Duodenal mucosa (tissue), 2 donors: ENCODE results near the gene TSPAN14.
"Not testable (repeated sequence)": the region's sequence is repeated elsewhere in the genome, so short reads cannot be mapped to it uniquely, and the experiment has no call there.

Experiments
- H3K27ac ChIP-seq: one replicate; pipeline ENCODE4 v1.7.0; 2013; ENCODE audit warnings: low read depth, low read length
- H3K27me3 ChIP-seq, 2 donors: one replicate each; pipeline ENCODE4 v1.7.0; 2013; ENCODE audit warnings: low read length in 2 of 2, control low read depth in 1 of 2; ENCODE audit not compliant: insufficient read depth in 2 of 2, control insufficient read depth in 1 of 2
- H3K36me3 ChIP-seq, 2 donors: one replicate each; pipeline ENCODE4 v1.7.0; 2013; ENCODE audit warnings: low read length in 2 of 2, control low read depth in 1 of 2; ENCODE audit not compliant: insufficient read depth in 2 of 2, control insufficient read depth in 1 of 2
- H3K4me1 ChIP-seq, 2 donors: one replicate each; pipeline ENCODE4 v1.7.0; 2013; ENCODE audit warnings: low read length in 2 of 2, control low read depth in 1 of 2; ENCODE audit not compliant: insufficient read depth in 2 of 2, control insufficient read depth in 1 of 2
- H3K4me3 ChIP-seq, 2 donors: one replicate each; pipeline ENCODE4 v1.7.0; 2013; ENCODE audit warnings: low read length in 2 of 2, low read depth in 1 of 2
- H3K9ac ChIP-seq, 2 donors: one replicate each; pipeline ENCODE4 v1.7.0; 2013; ENCODE audit warnings: low read length in 2 of 2, low read depth in 1 of 2
- H3K9me3 ChIP-seq, 2 donors: one replicate each; pipeline ENCODE4 v1.7.0; 2013; ENCODE audit warnings: low read length in 2 of 2, control low read depth in 1 of 2; ENCODE audit not compliant: control insufficient read depth in 1 of 2

TSPAN14 gene

DNA sequence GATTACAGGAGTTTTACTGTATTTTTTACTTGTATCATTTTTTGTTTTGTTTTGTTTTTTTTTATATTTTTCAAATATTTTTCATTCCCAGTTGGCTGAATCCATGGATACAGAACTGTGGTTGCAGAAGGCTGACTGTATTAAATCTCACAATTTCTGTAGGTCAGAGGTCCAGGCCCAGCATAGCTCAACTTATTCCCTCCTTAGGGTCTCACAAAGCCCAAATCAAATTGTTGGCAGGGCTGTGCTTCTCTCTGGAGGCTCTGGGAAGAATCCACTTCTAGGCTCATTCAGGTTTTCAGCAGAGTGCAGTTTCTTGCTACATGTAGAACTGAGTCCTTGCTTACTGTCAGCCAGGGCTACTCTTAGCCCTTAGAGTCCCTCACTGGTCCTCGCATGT is 22.6 kb downstream of the TSPAN14 start:
- no peaks in the 10 kb centered on the region for H3K27me3 ChIP-seq
- no peak overlapping the region for H3K27ac ChIP-seq
- H3K4me1 ChIP-seq: peaks cover 25 to 36% of the 10 kb centered on the region in 2 donors
- H3K4me3 ChIP-seq: no peak overlapping the region
- H3K9ac ChIP-seq: no peak overlapping the region
- peaks cover 13 to 16% of the 10 kb centered on the region in 2 donors for H3K36me3 ChIP-seq
- peaks cover 0 to 5% of the 10 kb centered on the region in 2 donors for H3K9me3 ChIP-seq

- Histone ChIP-seq H3K9ac (no peak overlapping the region), H3K27me3 (no peaks in the 10 kb centered on the region), H3K4me1 (peaks cover 17 to 25% of the 10 kb centered on the region in 2 donors), H3K9me3 (peaks cover 0 to 5% of the 10 kb centered on the region in 2 donors), H3K4me3 (no peak overlapping the region), H3K27ac (no peak overlapping the region), H3K36me3 (peaks cover 8 to 16% of the 10 kb centered on the region in 2 donors)
Observed at GRCh38 chr10:80477813-80478212, 23.7 kb downstream of the TSPAN14 start.

- peaks cover 12 to 23% of the 10 kb centered on the region in 2 donors for H3K4me1 ChIP-seq
- not testable (repeated sequence) for H3K9me3 ChIP-seq, H3K36me3 ChIP-seq, H3K27me3 ChIP-seq, H3K27ac ChIP-seq, H3K9ac ChIP-seq, H3K4me3 ChIP-seq
Observed at GRCh38 chr10:80480373-80480772, 26.3 kb downstream of the TSPAN14 start.

GRCh38 chr10:80480852-80481251 is 26.7 kb downstream of the TSPAN14 start:
- peaks cover 4 to 7% of the 10 kb centered on the region in 2 donors for H3K36me3 ChIP-seq
- no peaks in the 10 kb centered on the region for H3K27me3 ChIP-seq
- no peak overlapping the region for H3K27ac ChIP-seq
- peaks cover 17 to 27% of the 10 kb centered on the region in 2 donors for H3K4me1 ChIP-seq
- no peak overlapping the region for H3K9ac ChIP-seq
- peaks cover 0 to 5% of the 10 kb centered on the region in 2 donors for H3K9me3 ChIP-seq
- H3K4me3 ChIP-seq: no peak overlapping the region

GRCh38 chr10:80484243-80484642 is 30.1 kb downstream of the TSPAN14 start:
- H3K9me3 ChIP-seq: no peaks in the 10 kb centered on the region
- no peak overlapping the region for H3K27ac ChIP-seq
- no peak overlapping the region for H3K9ac ChIP-seq
- peaks cover 3% of the 10 kb centered on the region in 2 donors for H3K36me3 ChIP-seq
- no peak overlapping the region for H3K4me3 ChIP-seq
- H3K27me3 ChIP-seq: no peaks in the 10 kb centered on the region
- peaks cover 35 to 44% of the 10 kb centered on the region in 2 donors for H3K4me1 ChIP-seq

GRCh38 chr10:80484676-80485075 is 30.6 kb downstream of the TSPAN14 start:
- H3K9ac ChIP-seq: no peak overlapping the region
- H3K27ac ChIP-seq: no peak overlapping the region
- no peaks in the 10 kb centered on the region for H3K27me3 ChIP-seq
- H3K4me3 ChIP-seq: no peak overlapping the region
- peaks cover 7% of the 10 kb centered on the region in 2 donors for H3K36me3 ChIP-seq
- peaks cover 35 to 44% of the 10 kb centered on the region in 2 donors for H3K4me1 ChIP-seq
- H3K9me3 ChIP-seq: no peaks in the 10 kb centered on the region

GRCh38 chr10:80485076-80485945 is 31.2 kb downstream of the TSPAN14 start:
- peaks cover 10 to 14% of the 10 kb centered on the region in 2 donors for H3K36me3 ChIP-seq
- peaks cover 35 to 44% of the 10 kb centered on the region in 2 donors for H3K4me1 ChIP-seq
- H3K9ac ChIP-seq: no peak overlapping the region
- no peaks in the 10 kb centered on the region for H3K27me3 ChIP-seq
- no peak overlapping the region for H3K4me3 ChIP-seq
- no peak overlapping the region for H3K27ac ChIP-seq
- no peaks in the 10 kb centered on the region for H3K9me3 ChIP-seq

- no peaks in the 10 kb centered on the region for H3K27me3 ChIP-seq
- no peak overlapping the region for H3K27ac ChIP-seq
- H3K4me1 ChIP-seq: peaks cover 35 to 44% of the 10 kb centered on the region in 2 donors
- H3K36me3 ChIP-seq: peaks cover 19 to 22% of the 10 kb centered on the region in 2 donors
- H3K4me3 ChIP-seq: no peak overlapping the region
- no peak overlapping the region for H3K9ac ChIP-seq
- no peaks in the 10 kb centered on the region for H3K9me3 ChIP-seq
Observed at GRCh38 chr10:80485946-80486764, 32.0 kb downstream of the TSPAN14 start.

- Histone ChIP-seq H3K4me3 (no peak overlapping the region), H3K4me1 (peaks cover 35 to 44% of the 10 kb centered on the region in 2 donors), H3K27ac (no peak overlapping the region), H3K27me3 (no peaks in the 10 kb centered on the region), H3K9ac (no peak overlapping the region), H3K36me3 (peaks cover 19 to 30% of the 10 kb centered on the region in 2 donors), H3K9me3 (no peaks in the 10 kb centered on the region)
Observed at GRCh38 chr10:80486785-80487420, 32.8 kb downstream of the TSPAN14 start.
